Activated CD4-positive, alpha-beta T cell treated with anti-CD3 and anti-CD28 coated beads for 4 hours (primary cell): ENCODE measurements around the gene SEC24D.

Source experiments
- DNase-seq, 2 donors: peaks; one replicate each; pipeline ENCODE4 v3.0.0-alpha.2; 2020

Gene SEC24D

DNA sequence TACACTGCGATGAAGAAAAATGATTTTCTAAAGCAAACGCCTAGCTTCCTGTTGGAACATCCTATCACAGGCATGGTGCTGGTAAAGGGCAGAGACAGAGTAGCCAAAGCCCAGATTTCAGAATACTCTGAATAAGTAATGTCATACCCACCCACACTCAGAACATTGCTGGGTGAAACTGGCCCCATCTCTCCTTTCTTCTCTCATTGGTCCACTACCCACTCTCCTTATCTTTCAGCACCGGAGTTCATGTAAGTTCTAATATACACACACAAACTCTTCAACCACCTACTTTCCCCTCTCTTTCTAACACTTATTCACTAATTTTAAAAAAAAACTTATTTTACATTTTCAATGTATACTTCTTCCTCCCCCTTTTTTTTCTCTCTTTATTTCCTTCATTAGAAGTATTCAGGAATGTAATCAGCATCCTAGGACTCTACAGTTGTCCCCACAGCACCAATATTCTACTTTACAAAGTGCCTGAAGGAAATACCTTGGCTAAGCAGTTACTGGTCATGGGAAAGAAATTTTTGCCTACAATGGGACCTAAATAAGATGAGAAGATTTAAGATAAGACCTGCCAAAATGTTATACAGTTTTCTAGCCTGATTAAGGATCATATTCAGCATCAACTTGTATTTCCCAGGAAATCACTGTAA is 63.0 kb downstream of the SEC24D start:
- DNase-seq, result no peak

- DNase-seq, result no peak
These were observed 63.7 kb downstream of the SEC24D start for GRCh38 chr4:118772081-118772766.

GRCh38 chr4:118770741-118771187 is 65.2 kb downstream of the SEC24D start:
- no peak for DNase-seq

GRCh38 chr4:118769161-118769560 is 66.8 kb downstream of the SEC24D start:
- no peak for DNase-seq

DNA sequence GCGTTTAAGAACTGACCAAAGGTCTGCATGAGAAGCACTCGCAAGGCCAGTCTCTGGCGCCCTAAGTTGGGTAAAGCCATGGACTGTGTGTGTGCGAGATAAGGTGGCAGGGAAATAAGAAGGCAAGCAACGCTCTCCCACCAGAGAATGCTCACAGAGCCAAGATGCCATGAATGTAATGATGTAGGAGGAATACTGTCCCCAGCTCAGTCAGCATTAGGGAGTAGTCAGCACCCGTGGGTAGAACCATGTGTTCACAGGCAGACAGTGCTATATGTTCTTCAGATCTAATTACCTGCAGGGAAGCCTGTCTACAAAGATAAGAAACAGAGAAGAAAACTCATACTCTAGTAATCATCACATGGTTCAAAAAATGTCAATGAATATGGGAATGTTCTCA is 68.8 kb downstream of the SEC24D start:
- DNase-seq, result no peak

DNA sequence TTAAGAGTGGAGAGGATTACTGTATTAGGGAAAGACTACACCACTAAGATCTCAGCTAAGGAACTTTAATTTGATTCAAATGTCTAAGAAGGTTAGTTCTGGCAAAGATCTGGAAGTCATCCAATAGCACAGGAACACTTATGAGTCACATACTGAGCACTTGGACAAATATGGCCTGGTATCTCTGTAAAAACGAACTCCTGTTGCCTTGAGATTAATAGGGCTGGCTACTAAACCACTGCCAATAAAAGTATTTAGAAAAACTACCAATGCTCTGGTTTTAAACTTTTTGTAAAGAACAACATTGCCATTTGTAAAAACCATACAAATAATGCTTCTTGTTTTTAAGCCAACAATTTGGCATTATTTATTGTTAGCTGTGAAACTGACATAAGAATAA is 70.5 kb downstream of the SEC24D start:
- DNase-seq, result no peak

DNA sequence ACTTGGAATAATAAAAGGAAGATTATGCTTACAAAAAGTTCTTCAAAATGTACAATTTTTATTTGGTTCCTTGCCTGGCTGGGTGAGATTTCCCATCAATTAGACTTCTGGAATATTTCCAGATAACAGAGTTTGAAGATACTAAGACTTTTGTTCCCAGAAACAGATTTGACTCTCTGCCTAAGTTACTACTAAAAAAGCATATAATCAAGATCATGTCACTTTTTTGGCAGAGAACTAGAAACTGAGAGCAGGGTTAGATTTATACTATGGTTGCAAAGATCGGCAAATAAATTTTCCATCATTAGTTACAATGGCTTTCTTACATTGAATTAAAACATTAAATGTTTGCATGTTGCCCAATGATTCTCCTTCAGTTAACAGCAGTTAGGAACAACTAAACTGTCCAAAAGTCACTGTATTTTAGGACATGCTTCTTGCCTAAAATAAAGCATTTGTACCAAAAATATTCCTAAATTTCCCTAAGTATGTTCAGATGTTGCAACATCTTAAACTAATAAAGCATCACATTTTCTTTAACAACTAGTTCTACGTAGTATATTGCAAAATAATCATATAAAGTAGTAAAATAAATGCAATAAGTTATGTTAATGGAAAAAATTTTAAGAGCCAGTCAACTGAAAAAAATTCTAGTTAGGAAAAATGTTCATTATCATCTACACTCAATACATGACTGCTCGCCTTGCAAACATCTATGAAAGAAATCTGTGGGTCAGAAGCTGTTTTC is 73.0 kb downstream of the SEC24D start:
- DNase-seq, result no peak

GRCh38 chr4:118762155-118762554 is 73.8 kb downstream of the SEC24D start:
- no peak for DNase-seq

DNA sequence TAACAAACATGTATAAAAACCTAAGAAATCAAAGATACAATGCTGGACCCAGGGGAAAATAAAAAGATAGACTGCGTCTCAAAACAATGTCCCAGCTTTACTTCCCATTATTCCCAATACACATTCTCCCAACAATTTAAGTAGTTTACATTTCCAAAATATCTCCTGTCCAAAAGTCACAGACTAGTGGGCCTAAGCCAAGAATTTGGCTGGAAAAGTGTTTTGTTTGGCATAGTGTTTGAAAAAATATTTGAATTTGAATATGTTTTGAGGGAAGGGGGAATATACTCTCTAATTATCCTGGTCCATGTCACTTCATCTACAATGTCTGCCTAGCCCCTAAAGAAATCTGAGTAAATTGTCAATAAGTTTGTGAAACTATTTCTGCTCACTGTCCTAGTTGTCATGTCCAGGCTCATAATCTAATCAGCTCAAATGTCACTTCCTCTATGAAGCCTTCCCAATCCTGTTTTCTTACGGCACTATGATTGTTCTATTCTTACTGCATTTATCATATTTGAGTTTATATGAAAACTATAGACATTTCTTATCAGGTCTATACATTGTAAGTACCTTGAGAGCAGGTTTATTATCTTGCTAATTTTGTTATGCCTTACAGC is 74.4 kb downstream of the SEC24D start:
- DNase-seq, result no peak

- no peak for DNase-seq
These were observed 75.4 kb downstream of the SEC24D start for GRCh38 chr4:118760493-118760892.

DNA sequence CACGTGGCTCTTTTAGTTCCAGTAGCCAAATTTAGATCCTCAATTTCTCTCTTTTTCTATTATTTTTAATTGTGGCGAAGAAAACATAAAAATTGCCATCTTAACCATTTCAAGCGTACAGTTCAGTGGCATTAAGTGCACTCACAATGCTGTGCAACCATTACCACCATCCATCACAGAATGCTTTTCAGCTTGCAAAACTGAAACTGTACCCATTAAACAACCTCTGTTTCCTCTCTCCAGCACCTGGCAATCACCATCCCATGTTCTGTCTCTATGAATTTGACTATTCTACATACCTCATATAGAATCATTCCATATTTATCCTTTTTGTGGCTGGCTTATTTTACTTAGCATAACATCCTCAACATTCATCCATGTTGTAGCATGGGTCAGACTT is 75.8 kb downstream of the SEC24D start:
- DNase-seq, result no peak

GRCh38 chr4:118759481-118759880 is 76.4 kb downstream of the SEC24D start:
- no peak for DNase-seq

DNA sequence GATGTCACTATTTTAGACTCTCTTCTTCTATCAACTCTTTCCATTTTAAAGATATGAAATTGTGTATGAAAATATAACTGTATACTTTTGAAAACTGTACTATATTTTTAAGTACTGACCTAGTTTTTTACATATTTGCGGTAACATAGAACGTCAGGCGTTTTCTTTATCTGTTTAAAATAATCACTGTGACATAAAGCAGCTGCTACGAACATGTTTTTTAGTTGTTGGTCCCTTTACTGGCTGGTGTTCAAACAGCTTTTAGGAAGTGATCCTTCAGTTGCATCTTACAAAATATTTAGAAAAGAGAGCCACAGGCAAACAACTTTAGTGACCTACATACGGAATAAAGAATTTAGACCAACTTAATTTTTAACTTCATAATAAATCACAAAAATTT is 77.6 kb downstream of the SEC24D start:
- no peak for DNase-seq

DNA sequence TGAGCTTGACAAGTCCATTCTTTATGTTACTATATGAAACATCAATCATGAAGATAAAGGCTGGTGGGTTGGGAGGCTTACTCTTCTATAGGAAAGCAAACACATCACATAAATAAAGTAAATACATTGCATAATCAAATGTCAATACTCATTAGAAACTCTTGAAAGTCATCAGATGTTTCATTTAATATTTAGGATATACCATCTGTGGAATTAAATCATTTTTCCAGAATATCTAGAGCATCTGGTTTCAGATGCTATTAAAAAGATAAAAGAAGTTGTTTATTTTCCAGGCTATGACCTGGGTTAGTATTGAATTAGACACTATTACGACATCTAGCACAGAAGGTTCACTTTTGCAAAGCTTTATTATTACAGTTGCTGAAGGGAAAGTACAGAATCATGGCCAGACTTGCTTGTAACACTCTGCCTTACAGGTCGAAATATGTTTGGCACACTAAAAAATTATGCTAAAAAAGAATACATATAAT is 78.1 kb downstream of the SEC24D start:
- no peak for DNase-seq

GRCh38 chr4:118756958-118757357 is 79.0 kb downstream of the SEC24D start:
- no peak for DNase-seq

- no peak for DNase-seq
These were observed 79.5 kb downstream of the SEC24D start for GRCh38 chr4:118756429-118756828.

DNA sequence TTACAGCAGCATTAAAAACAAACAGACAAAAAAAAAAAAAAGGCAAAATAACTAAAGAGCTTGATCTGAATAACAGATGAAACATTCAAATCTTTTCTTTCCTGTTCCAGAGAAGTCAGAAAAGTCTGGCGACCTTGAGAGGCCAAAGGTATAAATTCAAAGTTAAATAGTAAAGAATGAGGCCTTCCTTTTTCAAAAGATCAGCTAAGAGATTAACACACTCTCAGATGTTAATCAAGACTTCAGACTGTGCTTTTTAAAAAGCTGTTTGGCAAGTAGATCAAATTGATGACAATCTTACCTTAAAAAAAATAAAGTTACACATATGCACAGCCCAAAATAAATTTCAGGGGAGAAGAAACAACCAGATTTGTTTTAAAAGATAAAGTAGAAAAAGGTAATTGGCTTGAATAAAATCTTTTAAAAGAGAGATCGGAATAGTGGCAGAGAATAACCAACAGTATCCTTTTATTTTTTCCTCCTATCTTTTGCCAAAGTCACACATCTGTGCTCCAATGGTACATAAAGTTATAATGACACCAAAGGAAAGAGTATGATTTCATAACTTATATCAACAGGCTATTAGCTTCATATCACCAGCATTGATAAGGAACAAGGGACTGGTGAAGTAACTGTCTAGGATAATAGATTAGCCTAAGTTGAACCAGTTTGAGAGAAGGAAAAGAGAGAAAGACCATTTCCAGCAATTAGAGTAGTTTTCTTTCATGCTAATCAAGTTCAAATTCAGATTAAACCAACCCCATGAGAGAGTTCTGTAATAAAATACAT is 80.3 kb downstream of the SEC24D start:
- no peak for DNase-seq

DNA sequence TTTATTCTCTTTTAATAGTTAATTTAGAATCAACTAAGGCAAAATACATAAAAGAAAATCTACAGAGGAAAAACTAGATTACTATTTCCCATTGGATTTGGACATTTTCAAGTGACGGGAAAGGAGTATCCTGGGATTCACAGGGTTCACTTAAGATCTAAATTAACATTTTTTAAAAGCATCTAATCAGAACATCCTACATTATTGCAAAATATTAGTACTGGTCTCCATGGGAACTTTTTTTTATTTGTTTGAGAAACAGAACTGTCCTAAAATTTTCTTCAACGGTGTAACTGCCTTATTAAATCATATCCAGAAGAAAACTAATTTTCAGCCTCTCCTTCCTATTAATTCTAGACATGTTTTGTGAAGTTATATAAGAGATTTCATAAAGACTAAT is 81.0 kb downstream of the SEC24D start:
- DNase-seq, result no peak

DNA sequence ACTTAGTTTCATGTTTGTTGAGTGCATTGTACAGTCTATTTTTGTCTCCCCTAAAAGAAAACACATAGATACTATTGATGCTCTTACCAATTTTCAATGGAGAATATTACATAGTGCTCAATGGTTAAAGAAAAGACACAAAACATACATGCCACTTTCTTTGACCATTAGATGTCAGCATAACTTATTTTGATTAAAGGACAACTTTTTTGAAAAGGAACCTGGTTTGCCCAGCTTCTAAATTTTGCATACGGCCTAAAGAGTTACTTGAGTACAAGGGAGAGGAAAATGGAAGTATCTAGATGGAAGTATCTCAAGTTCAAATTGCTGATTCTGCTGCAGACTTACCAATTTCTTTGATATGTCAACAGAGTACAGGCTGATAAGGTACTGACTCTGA is 82.2 kb downstream of the SEC24D start:
- no peak for DNase-seq

- no peak for DNase-seq
These were observed 82.8 kb downstream of the SEC24D start for GRCh38 chr4:118753096-118753495.

GRCh38 chr4:118752551-118752950 is 83.4 kb downstream of the SEC24D start:
- DNase-seq, result no peak

GRCh38 chr4:118751629-118752323 is 84.2 kb downstream of the SEC24D start:
- DNase-seq, result no peak
